ENCODE measurements around the gene XXYLT1.
"Not testable (repeated sequence)": the region's sequence is repeated elsewhere in the genome, so short reads cannot be mapped to it uniquely, and the experiment has no call there.

The XXYLT1 gene

DNA sequence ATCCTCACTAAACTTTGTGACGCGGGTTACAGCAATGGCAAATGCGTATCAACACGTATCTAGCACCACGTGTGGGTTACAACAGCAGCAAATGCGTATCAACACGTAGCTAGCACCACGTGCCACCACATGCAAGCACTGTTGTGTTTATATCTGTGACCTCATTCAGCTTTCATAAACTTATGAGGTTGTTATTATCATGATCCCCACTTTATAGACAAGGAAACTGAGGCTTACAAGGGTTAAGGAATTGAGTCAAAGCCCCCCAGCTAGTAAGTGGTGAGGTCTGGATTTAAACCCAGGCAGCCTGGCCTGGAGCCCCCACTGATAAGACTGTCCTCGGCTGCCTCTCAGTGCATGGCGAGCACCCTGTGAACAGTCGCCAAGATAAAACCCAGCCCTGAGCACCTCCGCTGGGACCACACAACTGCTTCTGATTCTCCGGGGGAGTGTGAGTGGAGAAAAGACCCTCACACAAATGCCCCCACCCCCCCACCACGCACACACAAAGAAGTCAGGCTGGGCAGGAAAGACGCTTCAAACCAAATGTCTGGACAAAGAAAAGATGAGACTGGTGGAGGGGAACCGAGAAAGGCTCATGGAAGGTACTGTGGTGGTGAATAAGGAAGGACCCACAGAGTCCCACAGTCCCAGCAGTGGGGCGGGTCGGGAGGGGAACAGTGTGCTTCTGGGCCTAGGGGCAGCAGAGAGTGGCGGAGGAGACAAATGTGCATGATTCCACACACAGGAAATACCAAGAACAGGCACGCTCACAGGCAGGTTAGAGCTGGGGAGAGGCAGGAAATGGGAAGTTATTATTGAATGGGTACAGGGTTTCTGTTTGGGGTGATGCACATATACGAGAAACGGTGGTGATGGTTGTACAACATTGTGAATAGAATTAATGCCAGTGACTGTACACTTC is 173.4 kb downstream of the XXYLT1 start:
- DNase-seq (ENCODE audit: low read depth, low spot score): no peak
- H3K4me3 ChIP-seq (ENCODE audit: low read length): no peak overlapping the region

DNA sequence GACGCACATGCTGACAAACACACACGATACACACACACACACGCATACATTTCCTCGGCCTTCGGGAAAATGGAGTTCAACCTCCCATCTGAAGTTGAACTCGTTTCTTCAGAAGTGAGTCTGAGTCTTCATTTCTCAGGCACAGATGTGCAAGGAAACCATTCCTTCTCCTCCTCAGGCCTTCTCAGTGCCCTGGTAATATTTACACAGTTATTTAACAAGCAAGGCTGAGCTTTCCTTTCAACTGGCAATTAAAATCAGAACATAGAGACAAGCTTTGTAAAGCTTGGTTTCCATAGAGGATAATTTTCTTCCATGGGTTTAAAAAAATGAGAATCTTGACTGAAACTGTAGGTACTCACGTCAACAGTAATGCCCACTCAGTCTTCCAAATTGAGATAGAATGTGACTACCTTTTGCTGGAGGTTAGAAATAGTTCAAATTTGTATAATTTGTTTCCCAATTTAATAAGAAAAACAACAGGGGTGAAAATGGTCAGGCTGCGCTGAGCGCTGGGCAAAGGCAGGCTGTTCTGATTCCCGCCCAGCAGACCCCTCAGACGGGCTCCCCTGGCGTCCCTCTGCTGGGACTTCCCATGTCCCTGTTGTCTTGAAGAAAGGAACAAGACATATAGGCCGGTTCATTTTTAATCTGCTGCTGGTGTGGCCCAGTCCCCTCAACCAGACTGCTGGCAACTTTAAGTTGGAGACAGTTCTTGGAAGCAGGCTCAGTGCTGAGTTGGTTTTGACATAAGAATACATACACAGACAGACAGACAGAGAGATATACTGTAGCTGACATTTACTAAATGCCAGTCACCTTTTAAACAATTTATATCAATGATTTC is 174.3 kb downstream of the XXYLT1 start:
- DNase-seq (ENCODE audit: low read depth, low spot score): no peak
- H3K4me3 ChIP-seq (ENCODE audit: low read length): no peak overlapping the region

DNA sequence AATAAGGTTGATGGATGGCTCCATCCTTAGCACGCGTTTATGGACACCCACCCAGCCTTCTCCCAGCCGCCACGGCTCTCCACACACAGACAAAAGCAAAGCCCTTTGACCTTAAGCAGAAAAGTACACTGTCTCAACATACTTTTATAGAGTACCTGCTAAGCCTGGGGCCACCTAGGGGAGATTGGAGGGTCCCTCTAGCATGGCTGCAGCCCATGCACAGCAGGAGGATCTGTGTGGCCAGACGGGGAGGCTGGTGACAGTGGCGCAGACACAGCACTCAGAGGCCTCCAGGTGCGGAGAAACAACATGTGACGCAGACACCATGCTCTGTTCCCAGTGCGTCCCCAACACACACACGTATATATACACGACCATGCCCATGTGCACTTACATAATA is 174.9 kb downstream of the XXYLT1 start:
- no peak overlapping the region for H3K4me3 ChIP-seq (ENCODE audit: low read length)
- DNase-seq (ENCODE audit: low read depth, low spot score): no peak

DNA sequence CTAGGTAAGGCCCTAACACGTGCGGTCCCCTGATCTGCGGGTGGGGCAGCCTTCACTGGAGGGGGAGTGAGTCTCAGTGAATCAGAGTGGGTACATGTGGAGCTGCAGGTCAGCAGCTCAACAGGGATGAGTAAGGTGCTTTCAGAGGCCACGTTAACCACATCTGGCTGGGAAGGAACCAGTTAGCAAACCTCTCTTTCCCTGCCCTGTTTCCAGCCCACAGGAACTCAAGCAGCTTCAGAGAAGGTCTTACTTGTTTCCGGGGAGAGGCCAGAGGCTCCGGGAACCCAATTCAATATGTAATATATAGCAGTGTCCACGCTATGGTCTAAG is 175.3 kb downstream of the XXYLT1 start:
- H3K4me3 ChIP-seq (ENCODE audit: low read length): no peak overlapping the region
- no peak for DNase-seq (ENCODE audit: low read depth, low spot score)

DNA sequence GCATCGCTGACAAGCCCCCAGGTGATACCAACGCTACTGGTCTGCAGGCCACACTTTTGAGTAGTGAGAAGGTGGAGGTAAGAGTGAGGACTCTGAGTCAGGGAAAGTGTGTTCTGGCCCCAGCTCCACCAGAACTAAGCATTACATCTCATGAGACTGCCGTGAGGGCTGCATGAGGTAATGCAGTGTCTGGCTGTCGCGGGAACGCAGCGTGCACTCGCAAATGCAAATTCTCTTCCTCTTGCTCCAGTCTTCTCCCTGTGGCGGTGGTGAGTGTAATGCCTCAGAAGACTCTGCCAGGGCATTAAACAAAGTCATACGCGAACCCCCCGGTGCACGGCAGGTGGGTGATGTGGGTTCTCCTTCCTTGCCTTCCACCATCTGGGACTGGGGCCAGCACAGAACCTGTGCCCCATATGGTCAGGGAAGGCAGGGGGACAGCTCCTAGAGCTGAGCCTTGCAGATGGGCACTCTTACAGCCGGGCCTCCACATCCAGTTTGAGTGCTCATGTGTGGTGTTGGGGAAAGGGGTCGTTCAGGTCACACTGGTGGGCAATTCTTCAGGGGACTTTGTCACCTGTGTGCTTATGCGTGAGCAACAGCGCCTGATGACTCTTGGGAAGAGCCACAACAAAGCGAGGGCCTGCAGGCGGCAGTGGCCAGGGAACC is 175.8 kb downstream of the XXYLT1 start:
- H3K4me3 ChIP-seq (ENCODE audit: low read length): no peak overlapping the region
- no peak for DNase-seq (ENCODE audit: low read depth, low spot score)

DNA sequence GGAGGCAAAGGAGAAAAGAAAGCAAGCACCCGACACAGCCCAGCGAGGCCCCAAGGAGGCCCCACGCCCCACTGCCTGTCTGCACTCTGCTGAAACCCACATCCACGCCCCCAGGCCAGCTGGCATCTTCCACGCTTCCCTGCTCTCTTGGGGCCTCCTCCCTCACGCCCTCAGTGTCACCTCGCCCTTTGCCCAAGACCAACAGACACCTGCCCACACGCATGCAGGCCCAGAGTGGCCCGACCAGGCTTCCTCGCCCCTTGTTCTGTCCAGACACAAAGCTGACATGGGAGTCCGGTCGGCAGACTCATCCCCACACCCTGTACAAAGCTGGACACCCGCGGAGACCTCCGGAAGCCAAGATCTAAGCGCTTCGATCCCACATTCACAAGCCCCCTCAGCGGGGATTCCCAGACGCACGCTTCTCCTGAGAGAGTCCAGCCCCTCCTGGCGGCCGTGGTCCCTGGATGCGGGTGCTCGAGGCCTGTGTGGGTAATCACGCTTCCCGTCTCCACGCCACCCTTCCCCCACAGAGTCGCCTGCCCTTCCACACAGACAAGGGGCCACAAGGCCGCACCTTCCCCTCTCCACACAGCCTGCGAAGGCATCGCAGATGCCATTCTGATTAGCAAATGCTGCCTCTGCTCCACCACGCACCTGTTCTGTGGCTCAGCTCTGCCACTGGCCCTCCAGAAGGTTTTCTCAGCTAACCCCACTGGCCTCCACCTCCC is 176.6 kb downstream of the XXYLT1 start:
- DNase-seq (ENCODE audit: low read depth, low spot score): no peak
- H3K4me3 ChIP-seq (ENCODE audit: low read length): no peak overlapping the region

DNA sequence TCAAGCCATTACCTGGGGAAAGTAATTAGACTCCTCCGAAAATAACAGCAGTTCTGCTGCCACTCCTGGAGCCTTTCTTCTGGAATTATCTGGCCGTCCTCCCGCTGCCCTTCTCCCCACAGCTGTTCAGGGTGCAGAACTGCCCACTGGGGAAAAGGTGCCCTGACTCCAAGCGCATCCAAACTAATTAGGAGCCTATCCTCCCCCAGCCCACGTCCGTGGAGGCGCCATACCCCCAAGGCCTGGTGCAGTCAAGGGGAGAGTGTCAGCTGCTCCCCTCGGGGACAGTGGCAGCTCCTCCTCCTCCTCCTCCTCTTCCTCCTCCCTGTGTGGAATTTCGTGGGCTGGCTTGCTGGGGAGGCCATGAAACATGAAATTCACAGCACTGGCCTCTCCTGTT is 177.2 kb downstream of the XXYLT1 start:
- DNase-seq (ENCODE audit: low read depth, low spot score): no peak

DNA sequence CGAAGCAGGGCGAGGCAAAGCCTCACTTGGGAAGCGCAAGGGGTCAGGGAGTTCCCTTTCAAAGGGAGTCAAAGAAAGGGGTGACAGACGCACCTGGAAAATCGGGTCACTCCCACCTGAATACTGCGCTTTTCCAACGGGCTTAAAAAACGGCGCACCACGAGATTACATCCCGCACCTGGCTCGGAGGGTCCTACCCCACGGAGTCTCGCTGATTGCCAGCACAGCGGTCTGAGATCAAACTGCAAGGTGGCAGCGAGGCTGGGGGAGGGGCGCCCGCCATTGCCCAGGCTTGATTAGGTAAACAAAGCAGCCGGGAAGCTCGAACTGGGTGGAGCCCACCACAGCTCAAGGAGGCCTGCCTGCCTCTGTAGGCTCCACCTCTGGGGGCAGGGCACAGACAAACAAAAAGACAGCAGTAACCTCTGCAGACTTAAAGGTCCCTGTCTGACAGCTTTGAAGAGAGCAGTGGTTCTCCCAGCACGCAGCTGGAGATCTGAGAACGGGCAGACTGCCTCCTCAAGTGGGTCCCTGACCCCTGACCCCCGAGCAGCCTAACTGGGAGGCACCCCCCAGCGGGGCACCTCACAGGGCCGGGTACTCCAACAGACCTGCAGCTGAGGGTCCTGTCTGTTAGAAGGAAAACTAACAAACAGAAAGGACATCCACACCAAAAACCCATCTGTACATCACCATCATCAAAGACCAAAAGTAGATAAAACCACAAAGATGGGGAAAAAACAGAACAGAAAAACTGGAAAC is 182.9 kb downstream of the XXYLT1 start:
- H3K4me3 ChIP-seq (ENCODE audit: low read length): peak overlapping the region; percentile 36
- DNase-seq (ENCODE audit: low read depth, low spot score): not testable (repeated sequence)

More for the DNA sequence above, 177.2 kb downstream of the XXYLT1 start:
- no peak overlapping the region for H3K4me3 ChIP-seq (ENCODE audit: low read length)

DNA sequence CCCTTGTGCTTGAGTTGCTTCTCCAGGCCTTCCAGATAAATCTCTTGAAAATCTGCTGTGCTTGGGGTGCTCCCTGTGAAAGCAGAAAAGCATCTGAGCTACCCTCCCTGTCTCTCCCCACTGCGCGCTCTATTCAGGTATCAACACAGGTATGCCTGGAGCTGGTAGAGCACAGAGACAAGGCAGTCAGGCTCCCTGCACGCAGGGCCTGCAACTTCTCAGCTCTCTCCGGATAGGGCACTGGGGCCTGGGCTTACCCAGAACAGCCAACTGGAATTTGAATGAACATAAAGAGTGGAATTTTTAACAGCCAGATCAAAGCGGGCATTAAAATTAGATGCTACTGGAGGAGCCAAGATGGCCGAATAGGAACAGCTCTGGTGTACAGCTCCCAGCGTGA is 183.6 kb downstream of the XXYLT1 start:
- peak overlapping the region; percentile 36 for H3K4me3 ChIP-seq (ENCODE audit: low read length)
- DNase-seq (ENCODE audit: low read depth, low spot score): no peak

DNA sequence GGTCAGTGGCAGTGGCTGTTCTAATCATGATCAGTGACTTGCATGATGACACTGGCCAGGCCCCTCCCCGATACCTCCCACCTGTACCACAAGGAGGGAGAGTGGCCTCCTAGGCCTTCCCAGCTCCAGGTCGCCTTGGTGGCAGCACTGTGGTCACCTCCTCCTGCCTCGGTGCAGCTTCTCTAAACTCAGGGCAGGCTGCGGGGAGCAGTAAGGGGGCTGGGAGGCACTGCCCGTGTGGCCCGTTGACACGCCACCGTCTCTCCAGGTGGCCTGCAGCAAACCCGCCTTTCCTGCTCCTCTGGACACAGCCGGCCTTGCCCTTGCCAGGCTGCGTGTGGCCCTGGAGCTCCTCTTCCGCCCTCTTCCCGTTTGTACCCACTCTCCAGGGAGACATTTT is 184.1 kb downstream of the XXYLT1 start:
- no peak for DNase-seq (ENCODE audit: low read depth, low spot score)
- no peak overlapping the region for H3K4me3 ChIP-seq (ENCODE audit: low read length)

DNA sequence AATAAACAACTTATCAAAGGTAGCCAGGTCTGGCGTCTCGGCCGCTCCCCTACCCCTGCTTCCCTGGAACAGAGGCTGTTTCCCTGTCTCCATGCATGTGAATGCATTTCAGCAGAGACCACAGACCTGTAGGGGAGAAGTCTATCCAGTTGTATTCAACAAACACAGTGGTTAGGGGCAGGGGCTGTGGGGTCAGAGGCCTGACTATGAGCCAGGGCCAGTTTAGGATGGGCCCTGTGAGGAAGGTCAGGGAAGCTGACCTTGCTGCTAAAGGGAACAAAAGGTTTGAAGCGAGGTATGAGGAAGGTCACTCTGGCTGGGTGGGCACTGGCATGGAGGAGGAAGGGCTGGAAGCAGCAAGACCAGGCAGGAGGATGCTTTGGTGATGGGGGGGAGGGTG is 184.6 kb downstream of the XXYLT1 start:
- no peak overlapping the region for H3K4me3 ChIP-seq (ENCODE audit: low read length)
- DNase-seq (ENCODE audit: low read depth, low spot score): no peak

DNA sequence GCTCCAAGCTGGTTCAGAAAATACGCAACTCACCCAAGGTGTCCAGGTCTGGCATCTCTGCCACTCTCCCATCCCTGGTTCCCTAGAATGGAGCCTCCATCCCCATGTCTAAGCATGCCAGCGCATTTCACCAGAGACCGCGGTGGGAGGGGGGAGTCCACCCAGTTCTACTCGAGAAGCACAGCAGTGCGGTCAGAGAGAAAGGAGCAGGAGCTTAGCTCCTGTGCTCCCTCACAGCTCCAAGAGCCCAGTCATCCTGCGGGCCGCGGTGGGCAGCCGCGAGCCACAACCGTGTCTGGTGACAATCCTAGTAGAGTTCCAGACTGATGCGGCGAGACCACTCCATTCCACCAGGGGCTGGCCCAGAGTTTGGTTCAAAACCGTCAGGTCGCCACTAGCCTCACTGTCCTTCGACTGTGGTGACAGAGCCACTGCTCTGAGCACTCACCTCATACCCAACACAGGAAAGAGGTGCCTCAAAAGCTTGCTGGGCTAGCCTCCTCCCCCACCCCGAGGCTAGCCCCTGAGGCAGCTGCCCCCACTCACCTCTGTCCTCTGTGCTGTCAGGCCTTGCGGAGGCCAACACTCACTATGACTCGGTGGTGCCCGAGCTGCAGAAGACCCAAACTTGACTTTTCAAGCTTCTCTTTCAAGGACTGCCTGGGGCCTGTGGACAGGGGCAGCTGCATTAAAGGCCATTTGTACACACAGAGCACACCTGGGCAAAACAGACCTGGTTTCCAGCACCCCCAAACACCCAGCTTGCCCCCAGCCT is 185.4 kb downstream of the XXYLT1 start:
- no peak for DNase-seq (ENCODE audit: low read depth, low spot score)
- no peak overlapping the region for H3K4me3 ChIP-seq (ENCODE audit: low read length)

DNA sequence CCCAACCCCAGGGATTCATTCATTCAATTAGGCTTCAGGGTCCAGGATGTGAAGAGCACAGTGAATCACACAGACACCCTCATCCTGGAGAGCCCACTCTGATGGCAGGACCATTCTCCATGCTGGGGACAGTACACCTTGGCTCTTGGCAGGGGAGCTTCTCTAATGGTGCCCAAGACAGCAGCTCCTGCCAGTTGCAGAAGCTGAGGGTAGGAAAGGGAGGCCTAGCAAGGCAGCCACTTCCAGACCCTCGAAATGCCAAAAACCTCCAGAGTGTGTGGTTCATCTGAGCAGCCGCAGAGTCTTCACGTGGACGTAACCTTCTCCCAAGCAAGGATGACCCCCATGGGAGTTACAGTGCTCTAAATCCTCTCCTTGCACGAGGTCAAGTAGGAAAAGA is 186.2 kb downstream of the XXYLT1 start:
- H3K4me3 ChIP-seq (ENCODE audit: low read length): no peak overlapping the region
- no peak for DNase-seq (ENCODE audit: low read depth, low spot score)

DNA sequence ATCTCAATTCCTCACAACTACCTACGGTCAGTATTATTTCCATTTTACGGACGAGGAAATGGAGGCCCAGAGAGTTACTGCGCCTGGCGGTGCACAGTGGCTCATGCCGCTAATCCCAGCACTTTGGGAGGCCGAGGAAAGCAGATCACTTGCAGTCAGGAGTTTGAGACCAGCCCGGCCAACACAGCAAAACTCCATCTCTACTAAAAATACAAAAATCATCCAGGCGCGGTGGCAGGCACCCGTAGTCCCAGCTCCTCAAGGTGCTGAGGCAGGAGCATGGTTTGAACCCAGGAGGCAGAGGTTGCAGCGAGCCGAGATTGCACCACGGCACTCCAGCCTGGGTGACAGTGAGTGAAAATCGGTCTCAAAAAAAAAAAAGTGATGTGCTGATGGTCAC is 187.3 kb downstream of the XXYLT1 start:
- H3K4me3 ChIP-seq (ENCODE audit: low read length): no peak overlapping the region
- no peak for DNase-seq (ENCODE audit: low read depth, low spot score)

DNA sequence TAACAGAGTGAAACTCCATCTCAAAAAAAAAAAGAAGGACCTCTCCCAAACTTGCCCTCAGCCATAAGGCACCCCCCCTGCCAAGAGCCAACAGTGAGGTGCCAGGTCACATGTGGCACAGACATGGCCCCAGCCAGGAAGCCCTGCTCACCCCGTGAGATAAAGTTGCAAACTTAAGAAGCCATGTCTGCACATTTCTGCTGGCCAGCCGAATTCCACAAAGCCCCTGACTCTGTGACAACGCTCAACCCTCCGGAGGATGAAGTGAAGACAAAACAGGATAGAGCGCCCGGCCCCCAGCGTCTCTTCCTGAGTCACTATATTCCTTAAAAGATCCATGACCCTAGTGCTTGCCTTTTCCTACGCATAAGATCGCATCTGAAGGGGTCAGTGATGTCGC is 188.1 kb downstream of the XXYLT1 start:
- no peak for DNase-seq (ENCODE audit: low read depth, low spot score)
- no peak overlapping the region for H3K4me3 ChIP-seq (ENCODE audit: low read length)

DNA sequence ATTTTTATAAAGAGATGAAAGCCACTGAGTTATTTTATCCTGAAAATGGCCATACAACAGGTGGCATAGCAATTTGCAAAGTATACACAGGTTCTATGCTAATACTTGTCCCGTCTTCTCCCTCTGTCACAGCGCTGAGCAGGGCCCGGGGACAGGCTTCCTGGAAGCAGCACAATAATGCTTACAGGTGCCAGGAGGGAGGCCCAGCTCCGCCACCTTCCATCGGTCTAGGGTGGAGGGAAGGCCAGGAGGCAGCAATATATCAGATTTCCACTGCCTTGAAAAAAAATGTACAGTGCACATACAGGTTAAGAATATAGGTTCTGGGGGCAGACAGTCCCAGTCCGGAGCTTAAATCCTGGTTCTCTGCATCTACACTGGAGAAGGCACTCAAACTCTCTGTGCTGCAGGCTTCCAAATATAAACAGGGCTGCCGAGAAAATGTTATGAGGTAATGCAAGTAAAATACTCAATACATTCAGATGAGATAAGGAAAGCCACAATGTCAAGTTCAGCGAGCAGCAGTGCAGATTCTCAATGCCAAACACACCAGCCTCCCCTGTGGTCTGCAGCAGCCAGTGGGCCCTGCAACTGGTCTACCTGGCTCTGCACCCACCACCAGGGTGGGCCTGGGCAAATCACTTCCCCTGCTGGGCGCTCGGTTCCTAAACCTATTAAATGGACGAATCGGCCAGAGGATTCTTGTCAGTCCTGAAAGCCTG is 189.6 kb downstream of the XXYLT1 start:
- H3K4me3 ChIP-seq (ENCODE audit: low read length): no peak overlapping the region
- DNase-seq (ENCODE audit: low read depth, low spot score): peak; percentile 38

DNA sequence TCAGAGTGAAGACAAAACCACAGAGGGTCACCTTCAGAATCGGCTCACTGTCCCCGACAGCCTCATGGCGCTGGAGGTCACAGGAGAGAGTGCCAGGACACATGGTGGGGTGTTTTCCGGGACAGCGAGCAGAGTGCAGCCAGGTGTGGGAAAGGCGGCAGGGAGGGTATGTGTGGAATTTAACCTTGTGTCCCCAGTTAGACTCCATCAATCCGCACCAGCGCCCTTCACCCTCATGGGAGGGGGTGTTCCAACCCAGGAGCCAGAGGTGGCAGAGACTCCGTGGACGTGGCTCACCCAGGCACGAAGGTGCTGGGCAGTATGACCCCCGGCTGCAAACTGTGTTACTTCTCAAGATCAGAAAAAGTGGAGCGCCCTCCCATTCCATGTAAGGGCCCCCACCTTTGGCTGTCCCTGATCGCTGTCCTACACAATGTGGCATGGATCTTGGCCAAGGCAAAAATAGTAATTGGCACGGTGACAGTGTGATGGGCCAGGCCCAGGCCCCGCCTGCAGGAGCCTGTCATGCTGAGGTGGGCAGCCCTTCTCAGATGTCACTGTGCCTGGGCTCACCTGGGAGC is 190.3 kb downstream of the XXYLT1 start:
- no peak overlapping the region for H3K4me3 ChIP-seq (ENCODE audit: low read length)
- no peak for DNase-seq (ENCODE audit: low read depth, low spot score)

Data from Jurkat, Clone E6-1 (cell line).